ENCODE measurements around the gene ENGASE. TPM values are rescaled to one million over a fixed set of nuclear protein-coding genes. Genes with fewer than 3 reads are reported as not detected.

Gene ENGASE
- total and polyA plus RNA-seq, 5 experiments from 2014 or later = 1.6 to 165 (median 6.2) TPM

- Mint-ChIP-seq H3K4me3 (no peak overlapping the region), H3K27ac (no peak overlapping the region), H3K36me3 (no peaks in the 10 kb centered on the region), H3K9me3 (peaks cover 0 to 11% (median 0%) of the 10 kb centered on the region in 9 donors), H3K4me1 (peaks cover 0 to 2% (median 0%) of the 10 kb centered on the region in 4 donors), H3K27me3 (peaks cover 2 to 50% (median 8%) of the 10 kb centered on the region in 5 donors)
- no peak for DNase-seq
- no peak for ATAC-seq
- POLR2A ChIA-PET = no interaction called here
Observed at GRCh38 chr17:79133985-79134384, 59.4 kb downstream of the ENGASE start.

- H3K4me3 Mint-ChIP-seq = no peak overlapping the region
- POLR2A ChIA-PET = no interaction called here
- no peaks in the 10 kb centered on the region for H3K36me3 Mint-ChIP-seq
- ATAC-seq (no peak), DNase-seq (no peak)
- no peak overlapping the region for H3K27ac Mint-ChIP-seq
- peaks cover 2 to 53% (median 8%) of the 10 kb centered on the region in 5 donors for H3K27me3 Mint-ChIP-seq
- H3K9me3 Mint-ChIP-seq = peaks cover 0 to 13% (median 0%) of the 10 kb centered on the region in 9 donors
- H3K4me1 Mint-ChIP-seq = peaks cover 0 to 2% (median 0%) of the 10 kb centered on the region in 4 donors
Observed at GRCh38 chr17:79135011-79135410, 60.4 kb downstream of the ENGASE start.

- no peak for DNase-seq
- no peak for ATAC-seq
- H3K27me3 Mint-ChIP-seq = peaks cover 2 to 60% (median 8%) of the 10 kb centered on the region in 5 donors
- peaks cover 0 to 13% (median 0%) of the 10 kb centered on the region in 9 donors for H3K9me3 Mint-ChIP-seq
- no peak overlapping the region for H3K27ac Mint-ChIP-seq
- POLR2A ChIA-PET = no interaction called here
- H3K4me1 Mint-ChIP-seq = peaks cover 0 to 2% (median 0%) of the 10 kb centered on the region in 4 donors
- no peaks in the 10 kb centered on the region for H3K36me3 Mint-ChIP-seq
- no peak overlapping the region for H3K4me3 Mint-ChIP-seq
Observed at GRCh38 chr17:79135628-79136405, 61.2 kb downstream of the ENGASE start.

Other genes starting within 250 kb of the ENGASE start
- gene USP36, start 234.0 kb upstream of the ENGASE start, total RNA-seq = 100 to 1,000 TPM; 151 to 156 TPM
- 10 to 100 TPM; 27.5 to 45.1 (median 36.7) TPM for gene USP36, start 234.0 kb upstream of the ENGASE start, polyA plus RNA-seq
- under 1 TPM in 1 of 2 experiments, not detected in 1; 0.86 TPM for gene CEP295NL, start 171.6 kb upstream of the ENGASE start, total RNA-seq
- not detected for gene CEP295NL, start 171.6 kb upstream of the ENGASE start, polyA plus RNA-seq
- 1 to 10 TPM; 6.2 to 7.3 TPM for gene TIMP2, start 149.4 kb upstream of the ENGASE start, total RNA-seq
- under 1 TPM; 0.22 to 0.75 (median 0.60) TPM for gene TIMP2, start 149.4 kb upstream of the ENGASE start, polyA plus RNA-seq
- gene LGALS3BP, start 94.9 kb upstream of the ENGASE start, total RNA-seq = 10 to 100 TPM; 50.5 to 54.4 TPM
- gene LGALS3BP, start 94.9 kb upstream of the ENGASE start, polyA plus RNA-seq = 10 to 100 TPM; 51.5 to 90.6 (median 88.6) TPM
- gene CANT1, start 65.1 kb upstream of the ENGASE start, total RNA-seq = 10 to 100 TPM; 30.5 to 34.6 TPM
- gene CANT1, start 65.1 kb upstream of the ENGASE start, polyA plus RNA-seq = 1 to 10 TPM; 6.1 to 9.4 (median 6.2) TPM
- gene C1QTNF1, start 50.7 kb upstream of the ENGASE start, total RNA-seq = not detected
- gene C1QTNF1, start 50.7 kb upstream of the ENGASE start, polyA plus RNA-seq = not detected

Data from naive thymus-derived CD8-positive, alpha-beta T cell (primary cell).